ENCODE results near the gene ENOSF1.

ENOSF1 gene

GRCh38 chr18:629269-630150 is 82.9 kb downstream of the ENOSF1 start:
- DNase-seq = no peak

- no peak for DNase-seq
Observed at GRCh38 chr18:627231-627630, 85.2 kb downstream of the ENOSF1 start.

DNA sequence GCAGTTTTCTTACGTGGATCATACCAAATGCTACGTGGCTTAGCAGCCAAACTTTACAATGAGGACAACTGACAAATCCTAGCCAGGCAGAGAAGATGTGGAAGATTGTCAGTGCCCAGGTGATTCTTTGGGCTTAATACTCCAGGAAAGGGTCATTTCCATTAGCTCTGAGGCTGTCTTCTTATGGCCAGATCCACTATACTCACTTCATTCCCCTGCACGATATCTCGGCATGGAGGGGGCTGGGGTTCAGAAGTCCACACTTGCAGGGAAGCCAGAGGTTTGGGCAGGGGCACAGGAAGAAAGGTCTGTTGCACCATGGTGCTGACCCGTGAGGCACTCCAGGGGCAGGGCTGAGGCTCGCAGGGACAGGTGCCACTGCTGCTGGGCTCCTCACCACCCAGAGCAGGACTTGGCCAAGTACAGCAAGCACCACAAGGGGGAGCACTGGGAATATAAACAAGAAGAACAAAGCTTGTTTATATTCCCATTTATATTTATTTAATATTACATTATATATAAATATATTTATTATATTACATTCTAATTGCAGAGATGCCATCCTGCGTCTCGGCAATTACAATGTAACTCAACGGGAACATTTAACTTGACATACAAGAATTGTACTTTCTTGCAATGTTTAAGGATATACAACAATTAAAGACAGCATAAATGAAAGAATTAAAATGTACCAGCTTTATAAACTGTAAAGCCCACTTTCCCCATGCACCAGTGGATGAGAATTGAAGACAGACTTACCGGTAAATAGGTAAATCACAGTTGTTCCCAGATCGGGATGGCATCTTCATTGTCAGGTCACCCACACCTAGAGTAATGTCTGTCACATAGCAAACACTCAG is 88.4 kb downstream of the ENOSF1 start:
- DNase-seq = peak; percentile 66

GRCh38 chr18:622289-622688 is 90.1 kb downstream of the ENOSF1 start:
- DNase-seq = no peak

- no peak for DNase-seq
Observed at GRCh38 chr18:621291-622043, 91.0 kb downstream of the ENOSF1 start.
